AG04449 (cell line): ENCODE results near the gene MMP25.

ENCODE experiments used
- CTCF ChIA-PET: fragments of 350-600 bp; formaldehyde crosslinking; extraction: SDS; loops from one replicate; lab custom pipeline; 2021; ENCODE audit warnings: antibody characterized with exemption; lab: Yijun Ruan, JAX
- POLR2A ChIA-PET: fragments of 400-600, 350-600 bp; formaldehyde crosslinking; extraction: SDS; loops from one replicate; lab custom pipeline; 2020; ENCODE audit warnings: antibody characterized with exemption, inconsistent platforms; lab: Yijun Ruan, JAX
- DNase-seq: peaks from one replicate; pipeline ENCODE4 v3.0.0-alpha.2; 2010; ENCODE audit warnings: low read depth, low spot score
- H3K4me3 ChIP-seq: 2 replicates; pipeline ENCODE4 v1.5.1; 2011; ENCODE audit warnings: low read depth, mild to moderate bottlenecking, control low read depth, low read length
- TF ChIP-seq, protein P1 (sequence below): IDR thresholded peaks from one replicate; pipeline ENCODE4 v1.5.1; 2011; ENCODE audit warnings: mild to moderate bottlenecking, moderate library complexity, low read length, control low read depth, inconsistent platforms; ENCODE audit not compliant: insufficient read depth; ENCODE audit errors: missing control alignments

MMP25 gene

DNA sequence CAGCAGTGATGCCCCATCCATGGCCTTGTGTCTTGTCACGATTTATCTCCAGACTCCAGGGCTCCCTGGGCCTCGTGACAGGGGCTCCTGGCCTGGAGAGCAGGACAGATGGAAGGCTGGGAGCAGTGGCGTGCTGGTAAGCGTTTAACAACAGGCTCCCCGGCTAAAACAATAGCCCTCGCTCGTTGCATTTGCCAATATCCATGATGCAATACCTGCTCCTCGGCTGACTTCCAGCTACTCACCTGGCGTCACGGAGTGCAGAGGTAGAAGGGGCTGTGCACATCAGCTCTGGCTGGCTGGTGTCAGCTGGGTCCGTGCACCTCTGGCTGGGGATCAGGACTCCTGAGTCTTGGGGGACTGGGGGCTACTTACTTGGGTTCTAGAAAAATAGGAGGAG is 8.1 kb upstream of the MMP25 start:
- H3K4me3 ChIP-seq = no peak overlapping the region
- CTCF ChIA-PET = interaction anchor here (1.0 to 9.7 kb wide), 4 partner anchors 7 to 60 kb away, joined by 5 to 146 read pairs (median 6); no protein-coding TSS in a partner anchor
- TF ChIP-seq, protein P1, sequence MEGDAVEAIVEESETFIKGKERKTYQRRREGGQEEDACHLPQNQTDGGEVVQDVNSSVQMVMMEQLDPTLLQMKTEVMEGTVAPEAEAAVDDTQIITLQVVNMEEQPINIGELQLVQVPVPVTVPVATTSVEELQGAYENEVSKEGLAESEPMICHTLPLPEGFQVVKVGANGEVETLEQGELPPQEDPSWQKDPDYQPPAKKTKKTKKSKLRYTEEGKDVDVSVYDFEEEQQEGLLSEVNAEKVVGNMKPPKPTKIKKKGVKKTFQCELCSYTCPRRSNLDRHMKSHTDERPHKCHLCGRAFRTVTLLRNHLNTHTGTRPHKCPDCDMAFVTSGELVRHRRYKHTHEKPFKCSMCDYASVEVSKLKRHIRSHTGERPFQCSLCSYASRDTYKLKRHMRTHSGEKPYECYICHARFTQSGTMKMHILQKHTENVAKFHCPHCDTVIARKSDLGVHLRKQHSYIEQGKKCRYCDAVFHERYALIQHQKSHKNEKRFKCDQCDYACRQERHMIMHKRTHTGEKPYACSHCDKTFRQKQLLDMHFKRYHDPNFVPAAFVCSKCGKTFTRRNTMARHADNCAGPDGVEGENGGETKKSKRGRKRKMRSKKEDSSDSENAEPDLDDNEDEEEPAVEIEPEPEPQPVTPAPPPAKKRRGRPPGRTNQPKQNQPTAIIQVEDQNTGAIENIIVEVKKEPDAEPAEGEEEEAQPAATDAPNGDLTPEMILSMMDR = no peak
- POLR2A ChIA-PET = no interaction called here
- no peak for DNase-seq

DNA sequence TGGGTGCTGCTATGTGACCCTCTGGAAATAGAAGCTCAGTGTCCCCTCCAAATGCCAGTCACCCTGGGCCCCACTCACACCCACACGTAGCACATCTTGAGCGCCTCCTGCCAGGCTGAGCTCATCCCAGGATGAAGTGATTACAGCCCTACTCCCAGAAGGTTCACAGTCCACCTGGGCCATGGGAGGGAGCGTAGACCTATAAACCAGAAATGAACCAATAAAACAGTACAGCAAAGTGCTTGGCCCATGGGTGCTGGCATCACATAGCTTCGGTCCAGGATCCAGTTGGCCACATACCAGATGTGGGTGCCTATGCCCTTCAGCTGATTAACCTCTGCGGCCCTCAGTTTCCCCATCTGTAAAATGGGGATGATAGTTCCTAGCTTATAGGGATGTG is 7.5 kb upstream of the MMP25 start:
- POLR2A ChIA-PET = no interaction called here
- no peak overlapping the region for H3K4me3 ChIP-seq

DNA sequence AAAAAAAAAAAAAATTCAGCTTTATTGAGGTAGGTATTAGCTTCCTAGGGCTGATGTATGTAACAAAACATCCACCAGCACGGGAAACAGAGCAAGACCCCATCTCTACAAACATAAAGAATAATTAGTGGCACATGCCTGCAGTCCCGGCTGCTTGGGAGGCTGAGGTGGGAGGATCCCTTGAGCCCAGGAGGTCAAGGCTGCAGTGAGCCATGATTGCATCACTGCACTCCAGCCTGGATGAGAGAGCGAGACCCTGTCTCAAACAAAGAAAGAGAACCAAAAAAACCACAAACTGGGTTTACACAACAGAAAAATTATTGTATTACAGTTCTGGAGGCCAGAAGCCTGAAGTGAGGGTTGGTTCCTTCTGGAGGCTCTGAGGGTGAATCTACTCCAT is 4.0 kb upstream of the MMP25 start:
- POLR2A ChIA-PET = interaction anchor here (1.1 to 1.9 kb wide), 2 partner anchors 13 to 21 kb away, joined by 3 to 6 read pairs; no protein-coding TSS in a partner anchor
- no peak for DNase-seq
- CTCF ChIA-PET = interaction anchor here (3.7 to 9.7 kb wide), 2 partner anchors 11 to 16 kb away, joined by 19 to 146 read pairs; no protein-coding TSS in a partner anchor
- no peak overlapping the region for H3K4me3 ChIP-seq
- TF ChIP-seq, protein P1 = no peak

More for the DNA sequence above, 7.5 kb upstream of the MMP25 start:
- TF ChIP-seq, protein P1 = no peak
- no peak for DNase-seq
- CTCF ChIA-PET = interaction anchor here (1.6 to 9.7 kb wide), 3 partner anchors 8 to 19 kb away, joined by 6 to 146 read pairs (median 7); no protein-coding TSS in a partner anchor

DNA sequence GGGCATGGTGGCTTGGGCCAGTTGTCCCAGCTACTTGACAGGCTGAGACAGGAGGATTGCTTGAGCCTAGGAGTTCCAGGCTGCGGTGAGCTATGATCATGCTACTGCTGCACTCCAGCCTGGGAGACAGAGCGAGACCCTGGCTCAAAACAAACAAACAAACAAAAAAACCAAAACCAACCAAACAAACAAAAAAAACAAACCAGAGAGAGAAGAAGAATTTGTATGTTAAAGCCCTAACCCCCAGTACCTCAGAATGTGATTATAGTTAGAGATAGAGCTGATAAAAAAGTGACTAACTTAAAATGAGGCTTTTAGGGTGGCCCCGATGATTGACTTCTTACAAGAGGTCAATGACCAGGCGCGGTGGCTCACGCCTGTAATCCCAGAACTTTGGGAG is 1.7 kb upstream of the MMP25 start:
- no peak overlapping the region for H3K4me3 ChIP-seq
- TF ChIP-seq, protein P1 = no peak
- CTCF ChIA-PET = interaction anchor here (0.5 to 9.7 kb wide), 4 partner anchors 13 to 84 kb away, joined by 3 to 146 read pairs (median 8); no protein-coding TSS in a partner anchor
- no peak for DNase-seq
- POLR2A ChIA-PET = no interaction called here

DNA sequence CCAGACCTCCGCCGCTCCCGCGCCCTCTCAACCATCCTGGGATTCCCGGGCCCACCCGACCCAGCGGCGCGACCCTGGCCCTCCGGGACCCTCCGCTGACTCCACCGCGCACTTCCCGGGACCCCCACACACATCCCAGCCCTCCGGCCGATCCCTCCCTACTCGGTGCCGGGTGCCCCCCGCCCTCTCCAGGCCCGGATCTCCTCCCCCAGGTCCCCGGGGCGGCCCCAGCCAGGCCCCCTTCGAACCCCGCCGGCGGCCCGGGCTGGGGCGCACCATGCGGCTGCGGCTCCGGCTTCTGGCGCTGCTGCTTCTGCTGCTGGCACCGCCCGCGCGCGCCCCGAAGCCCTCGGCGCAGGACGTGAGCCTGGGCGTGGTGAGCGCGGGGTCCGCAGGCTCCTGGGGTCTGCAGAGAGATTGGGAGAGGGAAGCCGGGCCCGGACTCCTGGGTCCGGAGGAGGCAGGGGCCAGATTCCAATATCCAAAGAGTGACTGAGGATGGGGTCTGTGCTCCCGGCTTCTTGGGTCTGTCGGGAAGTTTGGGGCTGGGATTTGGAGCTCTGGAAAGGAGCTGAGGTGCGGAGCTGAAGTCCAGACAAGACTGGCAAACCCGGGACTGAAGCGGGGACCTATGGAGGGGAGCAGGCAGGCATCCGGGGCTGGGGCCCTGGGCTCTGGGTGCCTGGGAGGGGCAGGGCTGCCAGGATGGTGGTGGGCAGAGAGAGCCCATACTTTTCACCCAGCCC is 453 bp downstream of the MMP25 start:
- TF ChIP-seq, protein P1 = no peak
- no peak for DNase-seq
- no peak overlapping the region for H3K4me3 ChIP-seq
- POLR2A ChIA-PET = interaction anchor here (1.0 to 1.4 kb wide), 2 partner anchors 19 to 22 kb away, joined by 3 read pairs; no protein-coding TSS in a partner anchor
- CTCF ChIA-PET = interaction anchor here (2.9 to 4.2 kb wide), 3 partner anchors 12 to 18 kb away, joined by 13 to 56 read pairs (median 44); no protein-coding TSS in a partner anchor

DNA sequence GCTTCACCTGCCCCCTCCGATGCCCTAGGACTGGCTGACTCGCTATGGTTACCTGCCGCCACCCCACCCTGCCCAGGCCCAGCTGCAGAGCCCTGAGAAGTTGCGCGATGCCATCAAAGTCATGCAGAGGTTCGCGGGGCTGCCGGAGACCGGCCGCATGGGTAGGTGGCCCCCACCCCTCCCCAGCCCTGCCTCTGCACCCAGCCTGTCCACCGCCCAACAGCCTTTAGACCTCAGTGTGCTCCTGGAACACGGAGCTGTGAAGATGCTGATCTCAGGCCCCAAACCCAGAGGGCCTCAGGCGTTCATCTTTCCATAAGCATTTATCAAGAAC is 993 bp downstream of the MMP25 start:
- no peak overlapping the region for H3K4me3 ChIP-seq
- ChIA-PET POLR2A (interaction anchor here (1.0 to 1.4 kb wide), 2 partner anchors 20 to 22 kb away, joined by 3 read pairs; no protein-coding TSS in a partner anchor), CTCF (interaction anchor here (2.2 to 4.2 kb wide), 4 partner anchors 12 to 83 kb away, joined by 13 to 56 read pairs (median 28); no protein-coding TSS in a partner anchor)
- TF ChIP-seq, protein P1 = no peak
- DNase-seq = no peak
